Muscle layer of duodenum (tissue), 2 donors: ENCODE measurements around the gene CNST.
"Not testable (repeated sequence)": the region's sequence is repeated elsewhere in the genome, so short reads cannot be mapped to it uniquely, and the experiment has no call there.

Source experiments
- H3K27ac ChIP-seq: one replicate; pipeline ENCODE4 v1.7.0; 2013; ENCODE audit warnings: mild to moderate bottlenecking, low read length
- H3K27me3 ChIP-seq: one replicate; pipeline ENCODE4 v1.7.0; 2013; ENCODE audit warnings: low read depth, mild to moderate bottlenecking, control low read depth, low read length
- H3K36me3 ChIP-seq, 2 donors: one replicate each; pipeline ENCODE4 v1.7.0; 2013; ENCODE audit warnings: low read length in 2 of 2, control low read depth in 1 of 2, mild to moderate bottlenecking in 1 of 2; ENCODE audit not compliant: insufficient read depth in 2 of 2, control insufficient read depth in 1 of 2
- H3K4me1 ChIP-seq, 2 donors: one replicate each; pipeline ENCODE4 v1.7.0; 2013; ENCODE audit warnings: low read length in 2 of 2, mild to moderate bottlenecking in 2 of 2, control low read depth in 1 of 2, moderate library complexity in 1 of 2; ENCODE audit not compliant: insufficient read depth in 2 of 2, control insufficient read depth in 1 of 2
- H3K4me3 ChIP-seq, 2 donors: one replicate each; pipeline ENCODE4 v1.7.0; 2013; ENCODE audit warnings: low read length in 2 of 2, low read depth in 1 of 2, mild to moderate bottlenecking in 1 of 2
- H3K9me3 ChIP-seq, 2 donors: one replicate each; pipeline ENCODE4 v1.7.0; 2013; ENCODE audit warnings: low read length in 2 of 2, control low read depth in 1 of 2, mild to moderate bottlenecking in 1 of 2; ENCODE audit not compliant: control insufficient read depth in 1 of 2
- donor health status: healthy.

CNST gene

GRCh38 chr1:246698466-246699094 is 132.3 kb downstream of the CNST start:
- Histone ChIP-seq H3K36me3 (no peaks in the 10 kb centered on the region), H3K9me3 (no peaks in the 10 kb centered on the region), H3K4me3 (peak overlapping the region; percentile 51 to 54), H3K4me1 (no peaks in the 10 kb centered on the region), H3K27ac (no peak overlapping the region), H3K27me3 (no peaks in the 10 kb centered on the region)

GRCh38 chr1:246699095-246699735 is 133.0 kb downstream of the CNST start:
- H3K36me3 ChIP-seq = no peaks in the 10 kb centered on the region
- no peaks in the 10 kb centered on the region for H3K9me3 ChIP-seq
- no peaks in the 10 kb centered on the region for H3K4me1 ChIP-seq
- no peak overlapping the region for H3K27ac ChIP-seq
- no peaks in the 10 kb centered on the region for H3K27me3 ChIP-seq
- peak overlapping the region; percentile 51 to 54 for H3K4me3 ChIP-seq

- H3K27ac ChIP-seq = no peak overlapping the region
These were observed 137.3 kb downstream of the CNST start for GRCh38 chr1:246703581-246703980.

GRCh38 chr1:246705368-246705767 is 139.1 kb downstream of the CNST start:
- Histone ChIP-seq H3K27ac (no peak overlapping the region), H3K9me3 (no peaks in the 10 kb centered on the region), H3K27me3 (no peaks in the 10 kb centered on the region), H3K36me3 (no peaks in the 10 kb centered on the region), H3K4me1 (no peaks in the 10 kb centered on the region), H3K4me3 (no peak overlapping the region)

More at GRCh38 chr1:246703581-246703980, 137.3 kb downstream of the CNST start:
- no peaks in the 10 kb centered on the region for H3K27me3 ChIP-seq
- H3K36me3 ChIP-seq = no peaks in the 10 kb centered on the region
- no peak overlapping the region for H3K4me3 ChIP-seq
- H3K4me1 ChIP-seq = no peaks in the 10 kb centered on the region
- no peaks in the 10 kb centered on the region for H3K9me3 ChIP-seq

GRCh38 chr1:246708166-246708565 is 141.9 kb downstream of the CNST start:
- Histone ChIP-seq H3K27ac (no peak overlapping the region), H3K4me3 (no peak overlapping the region), H3K27me3 (no peaks in the 10 kb centered on the region), H3K4me1 (no peaks in the 10 kb centered on the region), H3K9me3 (no peaks in the 10 kb centered on the region), H3K36me3 (no peaks in the 10 kb centered on the region)

- no peaks in the 10 kb centered on the region for H3K36me3 ChIP-seq
- no peak overlapping the region for H3K4me3 ChIP-seq
- H3K9me3 ChIP-seq = no peaks in the 10 kb centered on the region
- H3K27me3 ChIP-seq = no peaks in the 10 kb centered on the region
- H3K4me1 ChIP-seq = no peaks in the 10 kb centered on the region
- H3K27ac ChIP-seq = no peak overlapping the region
These were observed 142.9 kb downstream of the CNST start for GRCh38 chr1:246709196-246709595.

- H3K4me1 ChIP-seq = no peaks in the 10 kb centered on the region
- H3K27ac ChIP-seq = no peak overlapping the region
- no peaks in the 10 kb centered on the region for H3K9me3 ChIP-seq
- H3K36me3 ChIP-seq = no peaks in the 10 kb centered on the region
- H3K27me3 ChIP-seq = no peaks in the 10 kb centered on the region
- no peak overlapping the region for H3K4me3 ChIP-seq
These were observed 143.6 kb downstream of the CNST start for GRCh38 chr1:246709835-246710234.

GRCh38 chr1:246711548-246712003 is 145.3 kb downstream of the CNST start:
- Histone ChIP-seq H3K4me1 (no peaks in the 10 kb centered on the region), H3K9me3 (no peaks in the 10 kb centered on the region), H3K27me3 (no peaks in the 10 kb centered on the region), H3K36me3 (no peaks in the 10 kb centered on the region), H3K4me3 (no peak overlapping the region), H3K27ac (no peak overlapping the region)

GRCh38 chr1:246712428-246712827 is 146.2 kb downstream of the CNST start:
- H3K27me3 ChIP-seq, H3K4me3 ChIP-seq, H3K4me1 ChIP-seq, H3K9me3 ChIP-seq, H3K27ac ChIP-seq, H3K36me3 ChIP-seq: not testable (repeated sequence)
